22Rv1 (cell line): ENCODE measurements around the gene GHRHR.

Experiments
- H3K27ac ChIP-seq: fragments of 450-650 bp; 2 replicates; pipeline ENCODE4 v1.5.1; 2017
- ZFX ChIP-seq: fragments of 450-650 bp; IDR thresholded peaks from 2 replicates; pipeline ENCODE4 v1.6.1; 2017; ENCODE audit warnings: antibody characterized with exemption, borderline replicate concordance
- TF ChIP-seq, protein P1 (sequence below): fragments of 450-650 bp; IDR thresholded peaks from 2 replicates; pipeline ENCODE4 v1.5.1; 2017; ENCODE audit warnings: mild to moderate bottlenecking

The GHRHR gene

DNA sequence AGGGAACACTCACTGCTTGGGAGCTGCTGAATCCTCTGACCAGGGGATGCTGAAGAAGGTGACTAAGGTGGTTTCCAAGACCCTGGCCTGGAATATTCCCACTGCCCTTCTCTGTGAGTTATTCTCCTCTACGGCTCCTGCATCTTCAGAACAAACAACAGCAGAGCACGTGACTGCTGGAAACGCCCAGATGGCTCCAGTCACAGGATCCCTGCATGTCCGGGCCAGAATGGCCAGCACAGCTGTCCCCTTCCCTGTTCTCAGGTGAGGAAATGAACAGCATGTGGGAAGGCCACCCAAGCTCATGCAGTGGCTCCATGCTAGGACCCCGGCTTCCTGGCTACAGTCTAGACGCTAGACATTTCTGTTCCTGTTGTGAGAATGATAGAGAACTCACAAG is 43.1 kb downstream of the GHRHR start:
- TF ChIP-seq ZFX: no peak
- TF ChIP-seq, protein P1, sequence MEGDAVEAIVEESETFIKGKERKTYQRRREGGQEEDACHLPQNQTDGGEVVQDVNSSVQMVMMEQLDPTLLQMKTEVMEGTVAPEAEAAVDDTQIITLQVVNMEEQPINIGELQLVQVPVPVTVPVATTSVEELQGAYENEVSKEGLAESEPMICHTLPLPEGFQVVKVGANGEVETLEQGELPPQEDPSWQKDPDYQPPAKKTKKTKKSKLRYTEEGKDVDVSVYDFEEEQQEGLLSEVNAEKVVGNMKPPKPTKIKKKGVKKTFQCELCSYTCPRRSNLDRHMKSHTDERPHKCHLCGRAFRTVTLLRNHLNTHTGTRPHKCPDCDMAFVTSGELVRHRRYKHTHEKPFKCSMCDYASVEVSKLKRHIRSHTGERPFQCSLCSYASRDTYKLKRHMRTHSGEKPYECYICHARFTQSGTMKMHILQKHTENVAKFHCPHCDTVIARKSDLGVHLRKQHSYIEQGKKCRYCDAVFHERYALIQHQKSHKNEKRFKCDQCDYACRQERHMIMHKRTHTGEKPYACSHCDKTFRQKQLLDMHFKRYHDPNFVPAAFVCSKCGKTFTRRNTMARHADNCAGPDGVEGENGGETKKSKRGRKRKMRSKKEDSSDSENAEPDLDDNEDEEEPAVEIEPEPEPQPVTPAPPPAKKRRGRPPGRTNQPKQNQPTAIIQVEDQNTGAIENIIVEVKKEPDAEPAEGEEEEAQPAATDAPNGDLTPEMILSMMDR: no peak

DNA sequence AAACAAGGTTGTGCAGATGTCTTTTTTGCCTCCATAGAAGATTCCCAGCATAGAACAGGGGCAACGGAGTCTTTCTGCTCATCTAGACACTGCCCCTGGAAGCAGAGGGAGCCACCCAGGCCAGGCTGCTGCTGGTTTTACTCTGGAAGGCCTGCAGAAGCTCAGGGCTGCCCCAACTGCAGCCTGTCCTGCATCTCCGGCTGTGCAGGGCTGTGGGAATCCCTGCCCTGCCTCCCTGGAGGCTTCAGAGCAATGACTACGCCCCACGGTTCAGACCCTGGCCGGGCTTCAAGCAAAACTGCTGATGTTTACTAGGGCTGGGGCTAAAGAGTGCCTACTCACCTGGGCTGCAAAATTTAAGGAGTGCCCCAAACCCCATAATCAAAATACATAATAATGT is 43.9 kb downstream of the GHRHR start:
- H3K27ac ChIP-seq: no peak overlapping the region
- no peak for TF ChIP-seq ZFX
- TF ChIP-seq, protein P1: no peak

More for the DNA sequence above, 43.1 kb downstream of the GHRHR start:
- H3K27ac ChIP-seq: no peak overlapping the region

DNA sequence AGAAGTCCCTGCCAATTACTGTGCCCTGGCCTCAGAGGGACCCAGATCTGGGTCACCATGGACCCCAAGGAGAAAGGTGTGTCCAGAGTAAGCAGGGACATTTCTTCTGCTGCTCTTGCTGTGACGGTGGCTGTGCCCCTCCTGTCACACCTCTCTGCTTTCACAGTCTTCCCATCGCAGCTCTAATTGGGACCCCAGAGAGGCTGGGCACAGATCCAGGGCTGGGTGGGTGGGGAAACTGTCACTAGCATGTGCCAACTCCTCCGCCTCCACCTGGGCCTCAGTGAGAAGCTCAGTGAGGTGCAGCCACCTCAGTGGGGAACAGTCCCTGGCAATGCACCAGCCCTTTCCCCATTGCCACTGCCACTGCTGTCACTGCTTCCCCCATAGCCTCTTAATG is 51.1 kb downstream of the GHRHR start:
- no peak overlapping the region for H3K27ac ChIP-seq
- no peak for TF ChIP-seq ZFX
- TF ChIP-seq, protein P1: no peak

DNA sequence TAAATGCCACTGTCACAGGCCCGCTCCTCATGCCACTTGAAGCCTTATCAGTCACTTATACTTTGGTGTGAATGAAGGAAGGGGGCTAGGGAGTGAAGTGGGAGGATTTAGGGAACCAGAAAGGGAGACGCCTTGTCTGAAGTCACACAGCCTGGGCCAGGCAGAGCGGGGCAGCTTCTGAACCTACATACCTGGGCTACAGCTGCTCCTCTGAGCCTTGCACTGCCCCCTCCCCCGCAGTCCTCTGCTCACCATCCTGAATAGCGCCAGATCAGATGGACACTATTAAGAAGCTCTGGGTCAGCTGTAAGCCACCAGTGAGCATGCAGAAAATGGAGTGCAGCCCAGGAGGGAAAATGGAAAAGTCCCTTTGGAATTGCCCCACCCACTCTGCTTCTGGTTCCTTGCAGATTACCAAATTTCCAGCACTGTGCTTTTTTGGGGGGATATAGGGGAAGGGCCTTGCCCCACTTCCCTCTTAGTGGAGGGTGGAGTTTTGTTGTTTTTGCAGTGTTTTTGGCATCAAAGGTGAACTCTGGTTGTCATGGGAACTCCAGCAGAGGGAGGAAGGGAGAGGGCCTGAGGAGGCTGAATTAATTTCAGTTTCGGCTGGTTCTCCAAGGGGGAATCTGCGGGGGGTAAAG is 53.4 kb downstream of the GHRHR start:
- H3K27ac ChIP-seq: no peak overlapping the region
- TF ChIP-seq, protein P1: no peak
- TF ChIP-seq ZFX: no peak

DNA sequence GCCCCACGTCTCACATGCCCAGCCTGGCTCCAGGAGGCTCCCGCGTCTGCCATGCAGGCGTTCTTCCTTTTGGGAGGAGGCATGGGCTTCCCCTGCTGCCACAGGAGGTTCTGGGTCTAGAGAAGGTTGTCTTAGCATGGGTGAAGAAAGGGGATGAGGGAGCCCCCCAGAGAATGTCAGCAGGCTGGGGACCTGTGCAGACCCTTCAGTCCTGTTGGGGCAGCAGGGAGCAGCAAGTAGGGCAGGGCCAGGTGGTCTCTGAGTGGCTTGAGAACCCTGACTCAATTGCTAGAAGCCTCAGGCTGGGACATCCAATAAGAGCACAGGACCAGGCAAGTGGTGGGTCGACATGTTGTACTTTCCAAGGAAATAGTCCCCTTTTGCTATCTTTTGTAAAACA is 54.0 kb downstream of the GHRHR start:
- no peak overlapping the region for H3K27ac ChIP-seq
- TF ChIP-seq, protein P1: no peak
- no peak for TF ChIP-seq ZFX

DNA sequence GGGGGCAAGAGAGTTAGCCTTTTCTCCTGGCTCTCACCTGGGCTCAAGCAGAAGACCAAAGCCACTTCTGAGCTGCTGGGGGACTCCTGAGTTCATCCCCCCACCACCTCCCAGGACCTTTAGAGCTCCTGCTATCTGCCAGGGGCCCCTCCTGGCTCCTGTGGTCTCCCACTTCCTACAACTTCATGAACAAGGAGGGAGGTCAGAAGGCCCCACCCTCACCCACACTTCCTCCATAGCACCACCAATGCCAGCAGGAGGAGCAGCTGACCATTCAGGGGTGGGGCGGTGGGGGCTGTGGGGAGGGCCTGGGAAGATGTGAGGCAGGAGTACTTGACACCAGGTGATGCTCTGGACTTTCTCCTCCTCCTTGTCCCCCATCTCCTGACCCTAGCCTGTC is 55.8 kb downstream of the GHRHR start:
- H3K27ac ChIP-seq: no peak overlapping the region
- no peak for TF ChIP-seq ZFX
- TF ChIP-seq, protein P1: no peak

DNA sequence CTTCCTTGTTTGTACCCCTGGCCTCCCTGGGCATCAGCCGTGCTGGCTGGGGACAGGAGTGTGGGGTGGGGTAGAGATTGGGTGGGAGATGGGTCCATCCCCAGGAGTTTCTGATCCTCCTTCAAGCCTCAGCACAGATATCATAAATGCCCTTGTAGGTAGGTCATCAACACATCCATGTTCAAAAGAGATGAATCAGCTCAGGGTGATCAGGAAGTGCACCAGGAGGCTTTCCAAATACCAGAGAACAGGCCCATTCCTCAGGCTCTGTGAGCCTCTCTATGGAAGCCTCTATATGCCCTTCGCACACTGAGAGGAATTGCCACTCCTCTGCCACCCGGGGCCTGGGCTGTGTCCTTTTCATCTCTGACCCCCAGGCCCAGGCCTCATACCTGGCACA is 56.4 kb downstream of the GHRHR start:
- no peak overlapping the region for H3K27ac ChIP-seq
- no peak for TF ChIP-seq ZFX
- TF ChIP-seq, protein P1: no peak
